ENCODE results near the gene SLC25A43.

The SLC25A43 gene

DNA sequence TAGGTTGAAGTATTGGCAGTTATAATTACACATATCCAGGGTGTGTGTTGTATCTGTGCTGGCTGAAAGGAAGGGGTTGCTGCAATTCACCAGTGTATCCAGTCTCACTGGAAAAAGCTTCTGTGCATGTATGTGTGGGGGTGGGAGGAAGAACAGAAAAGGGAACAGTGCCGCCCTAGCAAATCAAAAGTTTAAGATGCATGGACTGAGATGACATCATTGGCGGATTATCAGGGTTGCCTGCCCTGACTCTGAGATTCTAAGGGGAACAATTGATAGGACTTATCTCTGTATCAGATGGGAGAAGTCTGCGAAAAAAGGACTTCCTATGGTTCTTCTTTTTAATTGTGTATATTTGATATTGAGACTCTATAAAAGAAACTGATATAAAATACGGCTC, 3.5 kb downstream of the SLC25A43 start:
- DNase-seq = no peak
- peaks cover 43% of the 10 kb centered on the region for H3K9me3 Mint-ChIP-seq
- no peak overlapping the region for H3K4me3 Mint-ChIP-seq
- no peaks in the 10 kb centered on the region for H3K4me1 Mint-ChIP-seq
- TF ChIP-seq, protein P1, sequence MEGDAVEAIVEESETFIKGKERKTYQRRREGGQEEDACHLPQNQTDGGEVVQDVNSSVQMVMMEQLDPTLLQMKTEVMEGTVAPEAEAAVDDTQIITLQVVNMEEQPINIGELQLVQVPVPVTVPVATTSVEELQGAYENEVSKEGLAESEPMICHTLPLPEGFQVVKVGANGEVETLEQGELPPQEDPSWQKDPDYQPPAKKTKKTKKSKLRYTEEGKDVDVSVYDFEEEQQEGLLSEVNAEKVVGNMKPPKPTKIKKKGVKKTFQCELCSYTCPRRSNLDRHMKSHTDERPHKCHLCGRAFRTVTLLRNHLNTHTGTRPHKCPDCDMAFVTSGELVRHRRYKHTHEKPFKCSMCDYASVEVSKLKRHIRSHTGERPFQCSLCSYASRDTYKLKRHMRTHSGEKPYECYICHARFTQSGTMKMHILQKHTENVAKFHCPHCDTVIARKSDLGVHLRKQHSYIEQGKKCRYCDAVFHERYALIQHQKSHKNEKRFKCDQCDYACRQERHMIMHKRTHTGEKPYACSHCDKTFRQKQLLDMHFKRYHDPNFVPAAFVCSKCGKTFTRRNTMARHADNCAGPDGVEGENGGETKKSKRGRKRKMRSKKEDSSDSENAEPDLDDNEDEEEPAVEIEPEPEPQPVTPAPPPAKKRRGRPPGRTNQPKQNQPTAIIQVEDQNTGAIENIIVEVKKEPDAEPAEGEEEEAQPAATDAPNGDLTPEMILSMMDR (IDR thresholded peaks at IDR 0.05) = no peak
- no peak overlapping the region for H3K27ac Mint-ChIP-seq
- peaks cover 8% of the 10 kb centered on the region for H3K36me3 Mint-ChIP-seq (ENCODE audit: low read depth)
- H3K27me3 Mint-ChIP-seq (ENCODE audit: low read depth, poor library complexity) = peaks cover 3% of the 10 kb centered on the region

- Mint-ChIP-seq H3K4me1 (peaks cover 6% of the 10 kb centered on the region), H3K4me3 (no peak overlapping the region), H3K9me3 (peaks cover 46% of the 10 kb centered on the region), H3K36me3 (ENCODE audit: low read depth) (peaks cover 16% of the 10 kb centered on the region), H3K27ac (no peak overlapping the region), H3K27me3 (ENCODE audit: low read depth, poor library complexity) (peaks cover 3% of the 10 kb centered on the region)
- no peak for DNase-seq
- TF ChIP-seq, protein P1 (IDR thresholded peaks at IDR 0.05) = no peak
Measured at GRCh38 chrX:119406776-119407175, 7.6 kb downstream of the SLC25A43 start.

GRCh38 chrX:119407681-119408080, 8.5 kb downstream of the SLC25A43 start:
- H3K27ac Mint-ChIP-seq = no peak overlapping the region
- H3K9me3 Mint-ChIP-seq = peaks cover 45% of the 10 kb centered on the region
- H3K4me1 Mint-ChIP-seq = peaks cover 6% of the 10 kb centered on the region
- TF ChIP-seq, protein P1 (IDR thresholded peaks at IDR 0.05) = no peak
- DNase-seq = no peak
- peaks cover 16% of the 10 kb centered on the region for H3K36me3 Mint-ChIP-seq (ENCODE audit: low read depth)
- peaks cover 3% of the 10 kb centered on the region for H3K27me3 Mint-ChIP-seq (ENCODE audit: low read depth, poor library complexity)
- H3K4me3 Mint-ChIP-seq = no peak overlapping the region

GRCh38 chrX:119410027-119410819, 11.1 kb downstream of the SLC25A43 start:
- H3K4me1 Mint-ChIP-seq = peaks cover 6% of the 10 kb centered on the region
- H3K27ac Mint-ChIP-seq = peak overlapping the region; percentile 68
- H3K9me3 Mint-ChIP-seq = peaks cover 42% of the 10 kb centered on the region
- peaks cover 3% of the 10 kb centered on the region for H3K27me3 Mint-ChIP-seq (ENCODE audit: low read depth, poor library complexity)
- TF ChIP-seq, protein P1 (IDR thresholded peaks at IDR 0.05) = no peak
- DNase-seq = no peak
- no peak overlapping the region for H3K4me3 Mint-ChIP-seq
- H3K36me3 Mint-ChIP-seq (ENCODE audit: low read depth) = peaks cover 16% of the 10 kb centered on the region

DNA sequence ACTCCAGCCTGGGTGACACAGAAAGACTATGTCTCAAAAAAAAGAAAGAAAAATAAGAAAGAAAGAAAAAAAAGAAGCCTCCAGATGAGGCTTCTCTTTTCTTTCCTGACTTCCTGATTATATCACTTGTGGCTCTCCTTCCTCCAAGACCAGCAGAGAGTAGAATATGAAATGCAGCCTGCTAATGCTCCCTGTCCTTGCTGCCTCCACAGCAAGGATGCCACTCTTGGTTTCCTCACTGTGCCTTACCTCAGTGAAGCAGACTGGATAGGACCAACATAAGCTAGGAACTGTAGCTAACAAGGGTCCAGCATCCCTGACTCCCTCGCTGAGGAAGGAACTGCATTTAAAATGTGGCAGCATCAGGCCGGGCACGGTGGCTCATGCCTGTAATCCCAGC, 11.7 kb downstream of the SLC25A43 start:
- Mint-ChIP-seq H3K4me1 (peaks cover 6% of the 10 kb centered on the region), H3K9me3 (peaks cover 42% of the 10 kb centered on the region), H3K4me3 (no peak overlapping the region), H3K27me3 (ENCODE audit: low read depth, poor library complexity) (peaks cover 3% of the 10 kb centered on the region), H3K36me3 (ENCODE audit: low read depth) (peaks cover 16% of the 10 kb centered on the region), H3K27ac (no peak overlapping the region)
- TF ChIP-seq, protein P1 (IDR thresholded peaks at IDR 0.05) = no peak
- DNase-seq = no peak

DNA sequence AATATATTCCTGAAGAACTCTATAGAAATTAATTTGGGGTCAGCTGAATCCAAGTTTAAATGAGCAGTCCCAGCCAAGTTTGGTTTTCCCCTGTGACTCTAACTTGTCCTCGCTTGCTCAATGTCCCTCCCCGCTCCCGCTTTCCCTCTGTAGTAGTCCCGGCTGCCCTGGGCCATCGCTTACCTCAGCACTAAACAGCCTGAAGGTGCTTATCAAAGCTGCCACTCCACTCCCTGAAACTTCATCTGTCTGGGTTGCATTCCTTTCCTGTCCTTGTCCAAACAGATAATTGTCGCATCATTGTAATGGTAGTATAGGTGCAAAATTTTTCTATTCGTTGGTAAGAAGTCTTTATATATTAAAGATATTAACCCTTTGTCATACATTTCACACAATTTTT, 12.8 kb downstream of the SLC25A43 start:
- H3K9me3 Mint-ChIP-seq = peaks cover 43% of the 10 kb centered on the region
- H3K27me3 Mint-ChIP-seq (ENCODE audit: low read depth, poor library complexity) = peaks cover 2% of the 10 kb centered on the region
- peaks cover 6% of the 10 kb centered on the region for H3K4me1 Mint-ChIP-seq
- no peak overlapping the region for H3K4me3 Mint-ChIP-seq
- TF ChIP-seq, protein P1 (IDR thresholded peaks at IDR 0.05) = no peak
- peaks cover 14% of the 10 kb centered on the region for H3K36me3 Mint-ChIP-seq (ENCODE audit: low read depth)
- DNase-seq = no peak
- no peak overlapping the region for H3K27ac Mint-ChIP-seq
